GM23338 (cell line): ENCODE data around the gene ANO5. TPM values are rescaled to one million over a fixed set of nuclear protein-coding genes. Genes with fewer than 3 reads are reported as not detected.

Source experiments
- ATAC-seq: fragments of 200-7000 bp; cut with Tn5 transposase; 3 replicates; pipeline ENCODE4 v1.9.1; 2020
- DNase-seq: peaks from one replicate; pipeline ENCODE4 v3.0.0-alpha.2; 2015; ENCODE audit warnings: low spot score
- H2AFZ ChIP-seq: fragments of 200-600 bp; sonication (generic); 2 replicates; pipeline ENCODE4 v1.8.0; 2016; ENCODE audit warnings: antibody characterized with exemption, mild to moderate bottlenecking, moderate library complexity
- H3F3A ChIP-seq: fragments of 200-600 bp; sonication (generic); replicated peaks from 2 replicates; pipeline ENCODE4 v1.8.0; 2017; ENCODE audit warnings: antibody characterized with exemption, mixed run types, low read depth
- H3K27ac ChIP-seq: fragments of 200-600 bp; sonication (generic); 2 replicates; pipeline ENCODE4 v1.6.1; 2016; ENCODE audit warnings: low read depth
- H3K27me3 ChIP-seq: fragments of 200-600 bp; sonication (generic); 2 replicates; pipeline ENCODE4 v1.8.0; 2016; ENCODE audit warnings: mild to moderate bottlenecking, mixed run types, moderate library complexity; ENCODE audit not compliant: insufficient read depth
- H3K36me3 ChIP-seq: fragments of 200-600 bp; sonication (generic); 2 replicates; pipeline ENCODE4 v1.8.0; 2016; ENCODE audit warnings: mild to moderate bottlenecking; ENCODE audit not compliant: insufficient read depth
- H3K4me1 ChIP-seq: fragments of 200-600 bp; sonication (generic); 2 replicates; pipeline ENCODE4 v1.8.0; 2016; ENCODE audit warnings: mild to moderate bottlenecking, moderate library complexity; ENCODE audit not compliant: insufficient read depth
- H3K4me2 ChIP-seq: fragments of 200-600 bp; sonication (generic); 2 replicates; pipeline ENCODE4 v1.7.1; 2017; ENCODE audit warnings: mixed run types
- H3K4me3 ChIP-seq: fragments of 200-600 bp; sonication (generic); 2 replicates; pipeline ENCODE4 v1.6.1; 2016; ENCODE audit warnings: mixed run types
- H3K79me2 ChIP-seq: fragments of 200-600 bp; sonication (generic); replicated peaks from 2 replicates; pipeline ENCODE4 v1.8.0; 2017; ENCODE audit warnings: mild to moderate bottlenecking; ENCODE audit not compliant: insufficient read depth
- H3K9me2 ChIP-seq: fragments of 200-600 bp; sonication (generic); 2 replicates; pipeline ENCODE4 v1.8.0; 2017; ENCODE audit not compliant: insufficient read depth
- H4K20me1 ChIP-seq: fragments of 200-600 bp; sonication (generic); replicated peaks from 2 replicates; pipeline ENCODE4 v1.8.0; 2017; ENCODE audit warnings: mild to moderate bottlenecking; ENCODE audit not compliant: insufficient read depth
- H3K27ac Mint-ChIP-seq: 2 replicates; pipeline ENCODE4 v1.8.0; 2020; ENCODE audit warnings: inconsistent platforms, mild to moderate bottlenecking, moderate library complexity, mixed read lengths
- H3K27me3 Mint-ChIP-seq: 3 replicates; pipeline ENCODE4 v1.8.0; 2022; ENCODE audit warnings: low read depth, mild to moderate bottlenecking, moderate library complexity, mixed read lengths, inconsistent platforms; ENCODE audit not compliant: insufficient read depth, poor library complexity
- H3K36me3 Mint-ChIP-seq: 3 replicates; pipeline ENCODE4 v1.8.0; 2021; ENCODE audit warnings: low read depth, mild to moderate bottlenecking, inconsistent platforms, moderate library complexity, mixed read lengths
- H3K4me1 Mint-ChIP-seq: 3 replicates; pipeline ENCODE4 v1.8.0; 2020; ENCODE audit warnings: mild to moderate bottlenecking, inconsistent platforms, mixed read lengths
- H3K4me3 Mint-ChIP-seq: 3 replicates; pipeline ENCODE4 v1.8.0; 2021; ENCODE audit warnings: moderate library complexity, mild to moderate bottlenecking, inconsistent platforms, mixed read lengths
- H3K9me3 Mint-ChIP-seq: 3 replicates; pipeline ENCODE4 v1.8.0; 2020; ENCODE audit warnings: moderate library complexity, mild to moderate bottlenecking, inconsistent platforms, mixed read lengths
- CTCF ChIP-seq, 2 experiments: fragments of 200-600 bp in 1 of 2; sonication (generic) in 1 of 2; conservative IDR thresholded peaks; 2 replicates each; pipeline versions ENCODE4 v1.5.1 to v1.6.1; 2016 to 2017; ENCODE audit warnings: antibody characterized with exemption in 2 of 2, low read depth in 2 of 2, mild to moderate bottlenecking in 2 of 2, moderate library complexity in 1 of 2
- EZH2phosphoT487 ChIP-seq: fragments of 200-600 bp; sonication (generic); IDR thresholded peaks from one replicate; pipeline ENCODE4 v1.8.1; 2018; ENCODE audit warnings: antibody characterized with exemption; ENCODE audit not compliant: unreplicated experiment
- JUNB ChIP-seq: IDR thresholded peaks from one replicate; pipeline ENCODE4 v1.6.1; 2016; ENCODE audit warnings: antibody characterized with exemption; ENCODE audit not compliant: unreplicated experiment
- STAT1 ChIP-seq: IDR thresholded peaks from one replicate; pipeline ENCODE4 v1.6.1; 2016; ENCODE audit warnings: antibody characterized with exemption; ENCODE audit not compliant: unreplicated experiment
- ZNF462 ChIP-seq: fragments of 250-450 bp; sonication (Bioruptor Pico); IDR thresholded peaks from 2 replicates; pipeline ENCODE4 v1.5.0; 2020; ENCODE audit warnings: mild to moderate bottlenecking, moderate library complexity
- polyA plus RNA-seq: library from polyadenylated mRNA; unstranded; fragments of >200 nt; fragmentation: Nextera tagmentation; extraction: Ambion mirVana; gene quantifications from 2 replicates; pipeline ENCODE4 v1.2.1, GENCODE V29; 2016
- total RNA-seq: library from RNA; depleted of rRNA; stranded (reverse); fragments of >200 nt; shearing (Covaris generic); gene quantifications from 2 replicates; pipeline ENCODE4 v1.2.3, GENCODE V29; 2014

ANO5 gene
- total and polyA plus RNA-seq, 2 experiments from 2014 or later = 1.8 to 8.3 TPM

- peaks cover 4% of the 10 kb centered on the region for H3K27me3 Mint-ChIP-seq
- H3K4me3 Mint-ChIP-seq = peak overlapping the region; percentile 96
- TF ChIP-seq CTCF (conservative IDR thresholded peaks at IDR 0.05; ENCODE audit: low read depth in 2 of 2) (no peak), STAT1 (no peak), EZH2phosphoT487 (no peak), JUNB (no peak), ZNF462 (CRISPR knock-in tag) (no peak)
- H3K9me3 Mint-ChIP-seq = peaks cover 2% of the 10 kb centered on the region; the same call in 1 of the 3 replicates
- 0 out of 2 replicates have a peak, but pooled peaks cover 4% of the 10 kb centered on the region for H3K27me3 ChIP-seq
- H2AFZ ChIP-seq = peak overlapping the region; percentile 100
- no peak overlapping the region for H3K27ac Mint-ChIP-seq
- H3K27ac ChIP-seq = no peak overlapping the region
- H3K79me2 ChIP-seq = peaks cover 39% of the 10 kb centered on the region
- no peaks in the 10 kb centered on the region for H3K36me3 ChIP-seq
- H3K36me3 Mint-ChIP-seq = no peaks in the 10 kb centered on the region
- ATAC-seq (peak; percentile 68), DNase-seq (peak; percentile 77)
- peak overlapping the region; percentile 84 for H3K4me2 ChIP-seq
- no peaks in the 10 kb centered on the region; the same call in 1 of the 2 replicates for H4K20me1 ChIP-seq
- H3K9me2 ChIP-seq = 0 out of 2 replicates have a peak, but pooled peaks cover 3% of the 10 kb centered on the region
- peaks cover 40% of the 10 kb centered on the region for H3K4me1 Mint-ChIP-seq
- no peaks in the 10 kb centered on the region for H3F3A ChIP-seq
- H3K4me3 ChIP-seq = peak overlapping the region; percentile 97
- peaks cover 42% of the 10 kb centered on the region for H3K4me1 ChIP-seq
These were observed 615 bp downstream of the ANO5 start for GRCh38 chr11:22193348-22194051.
